NB4 (cell line): ENCODE measurements around the gene PPARA.
"Not testable (repeated sequence)": the region's sequence is repeated elsewhere in the genome, so short reads cannot be mapped to it uniquely, and the experiment has no call there.

ENCODE experiments used
- DNase-seq: peaks from one replicate; pipeline ENCODE4 v3.0.0; 2010; ENCODE audit warnings: low read depth
- H3K4me3 ChIP-seq: one replicate; pipeline ENCODE4 v1.5.1; 2011; ENCODE audit warnings: mild to moderate bottlenecking, low read depth, low read length, moderate library complexity
- CTCF ChIP-seq: IDR thresholded peaks from one replicate; pipeline ENCODE4 v1.5.1; 2012; ENCODE audit warnings: low read depth, low read length
- MAX ChIP-seq: IDR thresholded peaks from 2 replicates; pipeline ENCODE4 v1.6.1; 2011; ENCODE audit warnings: low read depth, low read length
- MYC ChIP-seq: IDR thresholded peaks from 2 replicates; pipeline ENCODE4 v1.6.1; 2011; ENCODE audit warnings: low read depth, low read length
- POLR2A ChIP-seq: IDR thresholded peaks from 2 replicates; pipeline ENCODE4 v1.6.1; 2011; ENCODE audit warnings: mild to moderate bottlenecking; ENCODE audit not compliant: insufficient read length; ENCODE audit errors: extremely low read depth

Gene PPARA

GRCh38 chr22:46251816-46252380 lies 101.6 kb downstream of the PPARA start:
- H3K4me3 ChIP-seq: peak overlapping the region; percentile 70
- no peak for DNase-seq
- TF ChIP-seq MAX (no peak), POLR2A (no peak)

GRCh38 chr22:46256358-46256958 lies 106.1 kb downstream of the PPARA start:
- TF ChIP-seq MYC: no peak
- no peak for TF ChIP-seq MAX
- no peak for TF ChIP-seq POLR2A
- no peak for TF ChIP-seq CTCF
- H3K4me3 ChIP-seq: no peak overlapping the region
- DNase-seq: no peak

GRCh38 chr22:46259374-46259773 lies 109.0 kb downstream of the PPARA start:
- DNase-seq: peak; percentile 39
- no peak for TF ChIP-seq POLR2A
- no peak overlapping the region for H3K4me3 ChIP-seq

- no peak for TF ChIP-seq CTCF
- no peak for TF ChIP-seq MYC
- TF ChIP-seq MAX: no peak
- no peak for TF ChIP-seq POLR2A
- H3K4me3 ChIP-seq: no peak overlapping the region
- DNase-seq: no peak
These were observed 109.7 kb downstream of the PPARA start for GRCh38 chr22:46260038-46260437.

- H3K4me3 ChIP-seq: no peak overlapping the region
- DNase-seq: no peak
- no peak for TF ChIP-seq MAX
- TF ChIP-seq CTCF: no peak
- no peak for TF ChIP-seq MYC
- TF ChIP-seq POLR2A: no peak
These were observed 112.3 kb downstream of the PPARA start for GRCh38 chr22:46262449-46263215.

GRCh38 chr22:46263216-46263590 lies 112.9 kb downstream of the PPARA start, which contains the start of gene PKDREJ:
TSS of gene PKDREJ (minus strand) at chr22:46263343. CDS start at chr22:46263322, 21 bp downstream.
- TF ChIP-seq CTCF (no peak), POLR2A (no peak), MAX (no peak), MYC (no peak)
- no peak for DNase-seq
- H3K4me3 ChIP-seq: no peak within 1 kb of the TSS

- not testable (repeated sequence) for DNase-seq, H3K4me3 ChIP-seq
These were observed 114.2 kb downstream of the PPARA start for GRCh38 chr22:46264520-46264919.

- H3K4me3 ChIP-seq, DNase-seq: not testable (repeated sequence)
These were observed 115.3 kb downstream of the PPARA start for GRCh38 chr22:46265627-46266026.
